Measurements from ENCODE around the gene CCDC13. TPM values are rescaled to one million over a fixed set of nuclear protein-coding genes. Genes with fewer than 3 reads are reported as not detected.

Gene CCDC13
- total and polyA plus RNA-seq, 2 experiments from 2014 or later, result 0.27 to 0.45 TPM

- no peak for TF ChIP-seq REST (IDR thresholded peaks at IDR 0.05; ENCODE audit: unreplicated experiment)
These were observed 33.5 kb downstream of the CCDC13 start (continued) for GRCh38 chr3:42739401-42740158.

GRCh38 chr3:42736531-42736930 lies 36.5 kb downstream of the CCDC13 start:
- no peak for ATAC-seq
- H3K4me2 ChIP-seq, result no peak overlapping the region
- no peaks in the 10 kb centered on the region for H3K36me3 ChIP-seq (ENCODE audit: insufficient read depth)
- Mint-ChIP-seq H3K27me3 (ENCODE audit: insufficient read depth, low read depth, poor library complexity) (peaks cover 12% of the 10 kb centered on the region), H3K36me3 (ENCODE audit: low read depth) (no peaks in the 10 kb centered on the region), H3K4me3 (no peak overlapping the region), H3K4me1 (peaks cover 34% of the 10 kb centered on the region), H3K9me3 (peaks cover 6% of the 10 kb centered on the region; the same call in 1 of the 3 replicates), H3K27ac (no peak overlapping the region)
- H3K27me3 ChIP-seq (ENCODE audit: insufficient read depth), result no peaks in the 10 kb centered on the region
- no peak overlapping the region for H3K4me3 ChIP-seq
- peaks cover 5% of the 10 kb centered on the region; the same call in 1 of the 2 replicates for H3K9me2 ChIP-seq (ENCODE audit: insufficient read depth)
- no peaks in the 10 kb centered on the region for H4K20me1 ChIP-seq (replicated peaks; ENCODE audit: insufficient read depth)
- no peak for DNase-seq (ENCODE audit: low spot score)
- H3K79me2 ChIP-seq (replicated peaks; ENCODE audit: insufficient read depth), result no peaks in the 10 kb centered on the region
- H3K4me1 ChIP-seq (ENCODE audit: insufficient read depth), result peaks cover 15% of the 10 kb centered on the region
- no peak overlapping the region for H2AFZ ChIP-seq
- no peaks in the 10 kb centered on the region for H3F3A ChIP-seq (replicated peaks; ENCODE audit: low read depth)
- H3K27ac ChIP-seq (ENCODE audit: low read depth), result no peak overlapping the region
- TF ChIP-seq EZH2phosphoT487 (IDR thresholded peaks at IDR 0.05; ENCODE audit: unreplicated experiment) (no peak), REST (IDR thresholded peaks at IDR 0.05; ENCODE audit: unreplicated experiment) (no peak), CREB1 (CRISPR knock-in tag; IDR thresholded peaks at IDR 0.05; ENCODE audit: low read depth) (no peak), JUNB (IDR thresholded peaks at IDR 0.05; ENCODE audit: unreplicated experiment) (no peak), ZNF462 (CRISPR knock-in tag; IDR thresholded peaks at IDR 0.05) (no peak), EZH2 (IDR thresholded peaks at IDR 0.05; ENCODE audit: low read depth, unreplicated experiment) (no peak), CTCF (conservative IDR thresholded peaks at IDR 0.05; ENCODE audit: low read depth in 2 of 2) (no peak), ZNF331 (CRISPR knock-in tag; IDR thresholded peaks at IDR 0.05; ENCODE audit: low read depth) (no peak)
